ENCODE data around the gene L3MBTL3. TPM values are rescaled to one million over a fixed set of nuclear protein-coding genes. Genes with fewer than 3 reads are reported as not detected.

L3MBTL3 gene
- total RNA-seq, 2 experiments from 2014 or later = 29.0 to 30.1 TPM

DNA sequence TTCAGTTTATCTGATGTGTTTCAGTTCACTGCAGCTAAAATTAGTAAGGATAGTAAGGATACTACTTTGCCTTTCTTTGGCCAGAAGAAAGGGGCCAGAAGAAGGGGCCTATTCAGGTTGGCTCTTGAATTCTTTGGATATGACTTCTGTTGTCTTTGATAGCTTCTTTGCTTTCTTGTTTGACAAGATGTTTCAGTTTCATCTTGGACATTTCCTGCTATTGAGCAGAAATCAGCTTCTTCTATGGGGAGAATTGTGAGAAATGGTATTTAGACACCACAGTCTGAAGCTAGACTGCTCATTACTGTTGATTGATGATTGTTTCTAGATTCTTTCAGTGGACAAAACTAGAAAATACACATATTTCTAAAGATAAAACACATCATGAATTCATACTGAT lies 23.2 kb downstream of the L3MBTL3 start:
- peaks cover 45% of the 10 kb centered on the region for H3K36me3 Mint-ChIP-seq (ENCODE audit: low read depth)
- H3K9me3 Mint-ChIP-seq = no peaks in the 10 kb centered on the region
- Histone ChIP-seq H3K4me1 (ENCODE audit: insufficient read depth, low read length) (no peaks in the 10 kb centered on the region), H3K27ac (ENCODE audit: low read depth in 1 of 2, low read length in 2 of 2) (no peak overlapping the region), H3K9me3 (ENCODE audit: control insufficient read depth in 1 of 2, insufficient read depth in 1 of 2, low read length in 2 of 2) (no peaks in the 10 kb centered on the region), H3K4me3 (ENCODE audit: low read length) (no peak overlapping the region), H3K27me3 (ENCODE audit: control insufficient read depth in 1 of 2, insufficient read depth in 2 of 2, low read length in 2 of 2) (no peaks in the 10 kb centered on the region), H3K36me3 (ENCODE audit: insufficient read depth, low read length) (peaks cover 17% of the 10 kb centered on the region)
- DNase-seq = no peak
- TF ChIP-seq, protein P1, sequence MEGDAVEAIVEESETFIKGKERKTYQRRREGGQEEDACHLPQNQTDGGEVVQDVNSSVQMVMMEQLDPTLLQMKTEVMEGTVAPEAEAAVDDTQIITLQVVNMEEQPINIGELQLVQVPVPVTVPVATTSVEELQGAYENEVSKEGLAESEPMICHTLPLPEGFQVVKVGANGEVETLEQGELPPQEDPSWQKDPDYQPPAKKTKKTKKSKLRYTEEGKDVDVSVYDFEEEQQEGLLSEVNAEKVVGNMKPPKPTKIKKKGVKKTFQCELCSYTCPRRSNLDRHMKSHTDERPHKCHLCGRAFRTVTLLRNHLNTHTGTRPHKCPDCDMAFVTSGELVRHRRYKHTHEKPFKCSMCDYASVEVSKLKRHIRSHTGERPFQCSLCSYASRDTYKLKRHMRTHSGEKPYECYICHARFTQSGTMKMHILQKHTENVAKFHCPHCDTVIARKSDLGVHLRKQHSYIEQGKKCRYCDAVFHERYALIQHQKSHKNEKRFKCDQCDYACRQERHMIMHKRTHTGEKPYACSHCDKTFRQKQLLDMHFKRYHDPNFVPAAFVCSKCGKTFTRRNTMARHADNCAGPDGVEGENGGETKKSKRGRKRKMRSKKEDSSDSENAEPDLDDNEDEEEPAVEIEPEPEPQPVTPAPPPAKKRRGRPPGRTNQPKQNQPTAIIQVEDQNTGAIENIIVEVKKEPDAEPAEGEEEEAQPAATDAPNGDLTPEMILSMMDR (IDR thresholded peaks at IDR 0.05) = no peak
- POLR2A ChIA-PET = no interaction called here
- H3K4me1 Mint-ChIP-seq (ENCODE audit: low read depth) = peaks cover 36% of the 10 kb centered on the region
- ATAC-seq (ENCODE audit: poor library complexity) = no peak
- no peak overlapping the region for H3K27ac Mint-ChIP-seq
- CTCF ChIA-PET = no interaction called here
- no peaks in the 10 kb centered on the region for H3K27me3 Mint-ChIP-seq
- H3K4me3 Mint-ChIP-seq = no peak overlapping the region
- intact Hi-C loops (cut with DNase I, micrococcal nuclease) = no loop called here

DNA sequence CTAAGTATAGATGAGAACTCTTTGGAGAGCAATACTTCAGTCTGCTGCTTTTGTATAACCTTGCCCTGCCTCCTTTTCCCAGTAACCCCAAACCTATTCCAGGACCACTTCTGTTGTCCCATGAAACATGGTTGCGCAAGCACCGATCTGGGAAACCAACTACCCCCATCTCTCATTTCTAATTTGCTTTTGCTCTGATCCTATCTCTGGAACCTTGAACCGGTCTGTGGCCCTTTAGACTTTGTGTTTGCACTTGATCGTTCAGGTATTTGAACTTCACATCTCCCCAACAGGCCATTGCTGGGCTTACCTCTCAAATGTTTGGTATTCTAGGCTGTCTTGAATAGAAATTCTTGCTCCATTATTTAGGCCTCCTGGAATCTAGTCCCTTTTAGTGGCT lies 25.0 kb downstream of the L3MBTL3 start:
- intact Hi-C loops (cut with DNase I, micrococcal nuclease) = no loop called here
- POLR2A ChIA-PET = no interaction called here
- no peaks in the 10 kb centered on the region for H3K9me3 ChIP-seq (ENCODE audit: control insufficient read depth in 1 of 2, insufficient read depth in 1 of 2, low read length in 2 of 2)
- H3K27me3 Mint-ChIP-seq = no peaks in the 10 kb centered on the region
- TF ChIP-seq, protein P1 (IDR thresholded peaks at IDR 0.05) = no peak
- H3K4me1 Mint-ChIP-seq (ENCODE audit: low read depth) = peaks cover 20% of the 10 kb centered on the region
- H3K36me3 Mint-ChIP-seq (ENCODE audit: low read depth) = peaks cover 54% of the 10 kb centered on the region
- no peak for DNase-seq
- no peak overlapping the region for H3K27ac Mint-ChIP-seq
- no peak overlapping the region for H3K27ac ChIP-seq (ENCODE audit: low read depth in 1 of 2, low read length in 2 of 2)
- no peak overlapping the region for H3K4me3 ChIP-seq (ENCODE audit: low read length)
- H3K27me3 ChIP-seq (ENCODE audit: control insufficient read depth in 1 of 2, insufficient read depth in 2 of 2, low read length in 2 of 2) = no peaks in the 10 kb centered on the region
- no peak overlapping the region for H3K4me3 Mint-ChIP-seq
- ATAC-seq (ENCODE audit: poor library complexity) = no peak
- no peaks in the 10 kb centered on the region for H3K4me1 ChIP-seq (ENCODE audit: insufficient read depth, low read length)
- H3K9me3 Mint-ChIP-seq = no peaks in the 10 kb centered on the region
- CTCF ChIA-PET = no interaction called here
- peaks cover 20% of the 10 kb centered on the region for H3K36me3 ChIP-seq (ENCODE audit: insufficient read depth, low read length)

DNA sequence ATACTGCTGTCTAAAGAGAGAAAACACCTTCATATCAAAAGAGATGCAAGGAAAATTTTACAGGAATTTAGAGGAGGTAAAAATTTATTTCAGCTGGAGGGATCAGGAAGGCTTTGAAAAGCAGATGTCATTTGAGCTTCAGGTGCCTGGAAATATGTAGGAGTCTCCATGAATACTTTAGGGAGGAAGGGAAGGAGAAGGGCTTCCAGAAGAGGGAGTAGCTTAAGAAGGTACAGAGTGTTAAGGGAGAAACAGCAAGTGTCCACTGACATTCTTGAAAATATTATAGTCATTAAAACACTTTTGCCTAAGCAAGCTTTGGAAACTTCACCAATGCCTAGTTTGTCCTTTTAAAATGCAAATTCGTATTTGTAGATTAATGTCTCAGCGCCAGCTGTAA lies 27.2 kb downstream of the L3MBTL3 start:
- no peak for DNase-seq
- peaks cover 12% of the 10 kb centered on the region for H3K4me1 Mint-ChIP-seq (ENCODE audit: low read depth)
- Histone ChIP-seq H3K9me3 (ENCODE audit: control insufficient read depth in 1 of 2, insufficient read depth in 1 of 2, low read length in 2 of 2) (no peaks in the 10 kb centered on the region), H3K4me3 (ENCODE audit: low read length) (no peak overlapping the region), H3K27ac (ENCODE audit: low read depth in 1 of 2, low read length in 2 of 2) (no peak overlapping the region), H3K27me3 (ENCODE audit: control insufficient read depth in 1 of 2, insufficient read depth in 2 of 2, low read length in 2 of 2) (no peaks in the 10 kb centered on the region), H3K4me1 (ENCODE audit: insufficient read depth, low read length) (no peaks in the 10 kb centered on the region), H3K36me3 (ENCODE audit: insufficient read depth, low read length) (peaks cover 36% of the 10 kb centered on the region)
- no peak for ATAC-seq (ENCODE audit: poor library complexity)
- H3K4me3 Mint-ChIP-seq = no peak overlapping the region
- ChIA-PET CTCF (interaction anchor here (0.7 kb wide), 1 partner anchor 237 kb away, joined by 3 read pairs; no protein-coding TSS in a partner anchor), POLR2A (no interaction called here)
- H3K27ac Mint-ChIP-seq = no peak overlapping the region
- TF ChIP-seq, protein P1 (IDR thresholded peaks at IDR 0.05) = no peak
- intact Hi-C loops (cut with DNase I, micrococcal nuclease) = no loop called here
- H3K9me3 Mint-ChIP-seq = no peaks in the 10 kb centered on the region
- H3K36me3 Mint-ChIP-seq (ENCODE audit: low read depth) = peaks cover 74% of the 10 kb centered on the region
- H3K27me3 Mint-ChIP-seq = no peaks in the 10 kb centered on the region

Data from CD4-positive, alpha-beta T cell (primary cell).